T-helper 9 cell (primary cell): ENCODE measurements around the gene PFN2.
"Not testable (repeated sequence)": the region's sequence is repeated elsewhere in the genome, so short reads cannot be mapped to it uniquely, and the experiment has no call there.

Source experiments
- DNase-seq: peaks from one replicate; pipeline ENCODE4 v3.0.0-alpha.2; 2020
- total RNA-seq, 2 donors: gene quantifications; one replicate each; lab custom pipeline; 2026; lab: John Stamatoyannopoulos, UW

PFN2 gene, protein sequence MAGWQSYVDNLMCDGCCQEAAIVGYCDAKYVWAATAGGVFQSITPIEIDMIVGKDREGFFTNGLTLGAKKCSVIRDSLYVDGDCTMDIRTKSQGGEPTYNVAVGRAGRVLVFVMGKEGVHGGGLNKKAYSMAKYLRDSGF
- 6.7 to 8.7 reads per million in 2 donors for total RNA-seq

DNA sequence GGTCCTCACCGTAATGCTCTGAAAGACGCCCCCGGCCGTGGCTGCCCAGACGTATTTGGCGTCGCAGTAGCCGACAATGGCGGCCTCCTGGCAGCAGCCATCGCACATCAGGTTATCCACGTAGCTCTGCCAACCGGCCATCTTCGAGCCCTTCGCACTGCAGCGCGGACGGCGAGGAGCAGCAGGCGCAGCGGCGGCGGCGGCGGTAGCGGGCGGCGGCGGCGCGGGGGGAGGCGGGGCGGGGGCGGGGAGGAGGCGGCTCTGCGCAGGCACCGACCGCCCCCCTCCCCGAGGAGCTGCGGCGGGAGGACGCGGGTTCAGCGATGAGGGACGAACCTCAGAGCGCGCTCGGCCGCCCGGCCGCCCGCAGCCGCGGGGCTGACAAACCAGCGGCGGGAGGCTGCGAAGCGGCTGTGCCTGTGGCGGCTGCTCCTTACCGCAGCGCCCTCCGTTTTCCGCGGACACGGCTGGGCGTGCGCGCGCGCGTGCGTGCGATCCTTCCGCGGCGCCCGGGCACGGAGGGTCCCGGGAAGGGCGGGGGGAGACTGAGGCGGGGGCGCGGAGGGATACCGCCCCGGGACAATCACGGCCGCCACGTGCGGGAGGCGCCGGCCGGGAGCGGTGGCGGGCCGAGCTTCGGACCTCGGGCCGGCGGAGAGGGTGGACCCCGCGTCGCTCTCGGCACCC, at the start of gene PFN2:
Gene PFN2 (minus strand): TSS at position 180 of the 687 bp plus-strand sequence. CDS start 39 bp downstream, at position 141.
- DNase-seq = peak; percentile 54

DNA sequence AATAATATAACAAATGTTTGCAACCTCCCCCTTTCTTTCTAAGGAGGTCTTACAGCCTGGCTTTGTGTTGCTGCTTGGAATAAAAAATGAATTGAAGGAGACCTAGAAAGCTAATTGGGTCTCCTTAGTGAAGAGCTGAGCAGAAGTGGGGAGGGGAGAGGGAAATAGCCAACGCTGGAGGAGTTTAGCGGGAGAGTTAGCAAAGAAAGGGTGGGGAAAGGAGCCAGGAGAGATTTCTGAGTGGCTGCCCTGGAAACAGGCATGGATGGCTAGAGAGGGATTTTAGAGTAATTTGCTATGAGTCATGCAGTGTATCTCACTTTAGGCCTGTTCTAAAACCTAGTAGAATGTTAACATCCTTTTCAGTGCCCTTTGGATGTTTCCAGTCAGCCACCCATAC, 45.2 kb upstream of the PFN2 start:
- DNase-seq = no peak

DNA sequence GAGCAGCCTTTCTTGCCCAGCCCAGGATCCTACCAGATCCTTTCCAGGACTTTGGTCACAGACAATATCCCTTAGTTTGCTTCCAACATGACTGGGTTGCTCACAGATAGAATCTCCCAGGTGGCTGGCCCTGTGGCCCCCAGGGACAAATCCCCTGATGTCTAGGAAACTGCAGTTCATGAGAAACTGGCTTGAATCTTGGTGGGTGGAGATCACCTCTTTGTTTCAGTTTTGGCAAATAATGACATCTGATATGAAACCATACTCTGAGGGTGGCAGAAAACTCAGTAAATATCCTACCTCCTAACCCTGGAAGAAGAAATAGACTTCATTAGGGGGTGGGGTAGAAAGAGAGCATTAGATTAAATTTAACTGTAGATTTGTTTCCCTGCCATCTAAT, 44.1 kb upstream of the PFN2 start:
- no peak for DNase-seq

DNA sequence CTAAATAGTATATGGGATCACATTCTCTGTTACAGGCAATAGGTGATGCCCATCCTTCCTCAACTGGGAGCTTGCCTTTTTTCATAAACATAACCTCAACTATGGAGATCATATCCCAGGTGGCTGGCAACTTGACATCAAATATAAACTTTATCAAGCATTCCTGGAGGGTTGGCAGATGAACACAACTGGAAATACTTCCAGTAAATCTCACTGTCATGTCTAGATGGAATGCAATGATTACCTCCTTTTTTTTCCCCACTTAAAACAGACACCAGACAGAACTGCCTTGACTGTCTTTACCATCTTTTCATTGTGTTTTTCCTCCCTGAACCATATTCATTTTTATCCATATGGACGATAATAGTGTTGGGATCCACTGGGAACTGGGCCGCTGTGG, 43.1 kb upstream of the PFN2 start:
- no peak for DNase-seq

DNA sequence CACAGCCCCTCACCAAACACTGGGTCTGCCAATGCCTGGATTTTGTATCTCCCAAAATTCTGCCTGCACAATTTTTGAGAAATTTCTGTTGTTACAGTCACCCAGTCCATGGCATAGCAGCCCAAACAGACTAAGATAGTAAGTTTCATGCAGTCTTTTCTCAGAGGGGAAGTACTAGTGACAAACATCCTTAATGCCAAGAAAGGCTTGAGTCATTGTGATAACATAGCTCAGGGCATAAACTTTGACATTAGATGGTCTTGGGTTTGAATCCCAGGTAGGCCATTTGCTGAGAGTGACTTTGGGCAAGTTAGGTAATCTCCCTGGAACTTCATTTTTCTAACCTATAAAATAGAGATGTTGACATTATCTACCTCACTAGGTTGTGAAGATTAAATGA, 36.1 kb upstream of the PFN2 start:
- no peak for DNase-seq

DNA sequence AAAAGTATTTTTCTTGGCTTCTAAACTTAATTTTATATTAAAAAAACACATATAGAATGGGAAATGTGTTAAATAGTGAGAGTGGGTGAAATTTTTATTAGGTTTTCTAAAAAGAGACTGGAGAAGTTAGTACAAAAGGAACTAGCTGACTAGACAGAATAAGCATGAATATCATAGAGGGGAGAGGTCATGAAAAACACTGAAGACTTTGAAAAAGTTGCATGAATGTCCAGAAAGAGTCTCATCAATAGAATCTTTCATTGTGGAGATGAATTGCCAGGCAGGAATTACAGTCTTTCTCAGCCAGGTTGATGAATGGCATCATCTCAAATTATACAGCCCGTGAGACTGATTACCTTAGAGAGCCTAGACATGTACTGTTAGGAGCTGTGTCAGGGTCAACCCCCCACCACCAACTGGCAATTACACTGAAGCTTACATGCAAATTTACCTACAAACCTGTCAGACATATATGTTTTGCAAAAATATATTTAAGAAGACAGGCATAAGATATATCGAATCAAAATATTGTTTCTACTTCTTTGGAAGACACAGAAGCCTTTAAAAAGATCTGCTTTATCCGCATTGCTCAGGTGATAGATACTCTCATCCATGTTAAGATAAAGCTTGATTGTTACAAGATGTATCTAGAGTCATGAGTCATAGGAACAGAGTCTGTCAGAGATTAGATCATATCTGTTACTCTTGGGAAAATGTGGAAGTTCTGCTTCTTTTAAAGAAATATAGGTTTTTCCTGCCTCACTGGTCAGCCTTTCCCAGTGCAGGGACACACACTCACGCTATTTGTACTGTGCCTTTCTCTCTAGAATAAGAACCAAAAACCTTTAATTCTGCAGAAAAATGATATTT, 34.8 kb upstream of the PFN2 start:
- DNase-seq = no peak

DNA sequence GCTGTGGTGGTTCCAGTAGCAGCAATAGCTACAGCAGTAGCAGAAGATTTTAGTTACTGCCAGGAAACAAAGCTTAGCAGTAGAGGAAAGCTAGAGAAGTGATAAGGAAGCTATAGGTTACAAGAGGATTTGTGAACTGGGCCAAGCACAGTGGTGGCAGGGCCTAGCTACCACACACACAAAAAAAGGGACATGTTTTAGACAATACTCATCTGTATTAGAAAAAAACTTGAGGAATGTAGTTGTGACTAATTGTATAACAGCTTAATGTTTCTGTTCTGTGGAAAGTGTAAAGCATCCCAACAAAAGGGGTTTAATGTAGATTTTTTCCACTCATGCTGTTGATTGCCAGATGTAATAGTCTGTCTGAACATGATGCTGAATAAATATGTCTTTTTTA, 29.9 kb upstream of the PFN2 start:
- DNase-seq = no peak

DNA sequence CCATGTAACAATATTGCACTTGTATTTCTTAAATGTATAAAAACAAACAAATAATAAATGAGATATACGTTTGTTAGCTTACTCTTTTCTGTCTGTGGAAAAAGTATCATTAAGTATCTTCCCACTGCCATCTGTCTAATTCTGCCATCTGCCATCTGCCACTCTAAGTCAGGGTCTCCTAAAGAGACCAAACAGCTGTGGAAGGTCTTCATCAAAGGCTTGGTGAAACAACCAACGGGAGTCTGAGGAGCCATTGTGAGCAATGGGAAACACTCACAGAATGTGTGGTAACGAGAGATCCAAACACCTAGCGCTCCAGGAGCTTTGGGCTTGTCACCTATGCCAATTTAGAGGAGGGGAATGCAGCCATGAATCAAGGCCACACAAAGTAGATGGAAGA, 28.7 kb upstream of the PFN2 start:
- no peak for DNase-seq

DNA sequence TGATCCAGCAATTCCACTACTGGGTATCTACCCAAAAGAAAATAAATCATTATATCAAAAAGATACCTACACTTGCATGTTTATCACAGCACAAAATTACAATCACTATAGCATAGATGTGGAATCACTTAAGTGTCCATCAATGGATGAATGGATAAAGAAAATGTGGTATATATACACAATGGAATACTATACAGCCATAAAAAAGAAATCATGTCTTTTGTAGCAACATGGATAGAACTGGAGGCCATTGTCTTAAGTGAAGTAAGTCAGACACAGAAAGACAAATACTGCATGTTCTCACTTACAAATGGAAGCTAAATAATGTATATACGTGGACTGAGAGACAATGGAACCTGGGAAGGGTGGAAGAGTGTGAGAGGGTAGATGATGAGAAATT, 28.3 kb upstream of the PFN2 start:
- DNase-seq = no peak

DNA sequence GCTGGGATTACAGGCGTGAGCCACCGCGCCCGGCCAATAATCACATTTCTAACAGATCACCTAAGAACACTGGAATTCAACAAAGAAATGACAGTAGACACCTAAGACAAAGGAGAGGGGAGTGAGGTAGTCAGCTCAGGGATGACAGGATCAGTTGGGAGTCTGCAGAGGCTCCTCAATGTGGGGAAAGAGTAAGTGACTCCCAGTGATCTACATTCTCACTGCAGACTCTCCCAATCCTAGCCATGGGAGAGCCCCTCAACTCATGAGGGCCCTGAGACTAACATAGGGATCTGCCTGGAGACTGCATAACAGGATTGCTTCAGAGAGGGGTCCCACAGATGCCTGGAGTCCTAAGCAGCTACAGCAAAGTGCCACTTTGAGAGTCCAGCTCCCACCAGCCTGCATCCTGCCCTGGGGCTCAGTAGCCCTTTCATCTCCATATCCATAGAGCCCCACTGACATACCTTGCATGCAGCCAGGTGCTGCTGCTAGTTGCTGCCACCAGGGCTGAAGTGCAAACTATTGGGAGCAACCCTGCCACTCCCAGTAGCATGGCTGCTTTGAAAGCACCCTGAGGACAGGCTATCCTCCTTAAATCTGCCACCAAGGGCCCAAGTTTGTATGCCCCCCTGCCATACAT, 21.8 kb upstream of the PFN2 start:
- no peak for DNase-seq

DNA sequence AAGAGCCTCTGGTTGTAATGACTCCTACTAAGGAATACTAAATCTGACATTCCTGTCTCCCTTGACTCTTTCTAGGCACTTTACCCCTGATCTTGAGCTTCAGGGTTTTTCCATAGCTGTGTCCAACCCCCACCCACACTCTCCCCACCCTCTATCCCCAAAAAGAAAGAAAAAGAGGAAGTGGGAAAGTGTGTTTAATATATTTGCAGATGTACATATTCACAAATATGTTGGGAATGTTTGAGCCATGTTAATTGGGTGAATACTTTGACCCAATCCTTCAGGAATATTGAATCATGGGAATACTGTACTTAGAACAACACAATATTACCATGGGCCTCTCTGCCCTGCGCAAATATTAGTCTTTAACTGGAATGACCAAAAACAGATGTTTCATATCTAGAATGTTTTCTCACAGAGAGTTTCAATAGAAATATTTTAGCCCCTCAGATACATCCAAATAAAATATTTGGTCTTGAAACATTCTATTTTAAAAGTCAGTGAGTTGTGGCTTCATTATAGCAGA, 19.8 kb upstream of the PFN2 start:
- no peak for DNase-seq

DNA sequence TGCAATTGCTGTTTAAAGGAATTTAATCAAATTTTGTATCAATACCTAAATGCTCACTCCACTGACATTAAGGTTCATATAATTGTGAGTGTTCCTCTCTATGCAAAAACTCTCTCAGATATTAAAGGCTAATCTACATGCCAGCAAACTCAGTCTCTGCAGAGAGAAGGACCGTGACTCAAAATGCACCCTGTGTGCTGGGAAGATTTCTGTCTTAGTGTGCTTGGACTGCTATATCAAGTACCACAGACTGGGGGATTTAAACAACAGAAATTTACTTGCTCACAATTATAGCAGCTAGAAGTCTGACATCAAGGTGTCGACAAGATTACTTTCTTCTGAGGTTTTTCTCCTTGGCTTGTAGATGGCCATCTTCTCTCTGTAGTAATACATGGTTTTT, 18.6 kb upstream of the PFN2 start:
- DNase-seq = no peak

DNA sequence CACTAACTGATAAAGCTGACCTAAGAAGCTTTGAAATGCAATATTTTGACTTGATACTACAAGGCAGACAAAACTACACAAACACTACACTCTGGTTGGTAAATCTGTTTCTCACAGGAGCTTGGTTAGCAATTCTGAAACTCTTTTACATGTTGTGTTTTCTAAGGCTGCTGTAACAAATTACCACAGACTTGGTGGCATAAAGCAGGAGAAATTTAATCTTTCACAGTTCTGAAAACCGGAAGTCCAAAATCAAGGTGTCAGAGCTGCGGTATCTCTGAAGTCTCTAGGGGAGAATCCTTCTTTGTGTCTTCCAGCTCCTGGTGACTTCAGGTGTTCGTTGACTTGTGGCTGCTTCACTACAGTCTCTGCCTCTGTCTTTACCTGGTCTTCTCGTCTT, 12.9 kb upstream of the PFN2 start:
- no peak for DNase-seq

DNA sequence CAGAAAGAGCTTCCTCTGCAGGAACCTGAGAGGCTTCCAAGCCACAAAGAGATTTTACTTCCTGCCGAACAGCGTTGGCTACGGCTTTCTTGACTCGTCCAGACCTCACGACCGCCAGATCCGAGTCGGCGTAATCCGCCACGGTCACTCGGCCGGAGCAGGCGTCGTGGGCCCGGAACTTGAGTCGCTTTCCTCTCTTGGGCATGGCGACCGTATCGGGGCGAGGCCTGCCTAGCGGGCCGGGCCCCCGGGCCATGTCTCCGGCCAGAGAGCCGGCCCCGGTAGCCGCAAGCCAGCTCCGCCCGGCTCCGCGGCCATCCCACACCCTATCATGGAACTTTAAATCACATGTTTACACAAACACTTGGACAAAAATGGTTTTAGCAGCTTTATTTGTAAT, 12.4 kb upstream of the PFN2 start:
- DNase-seq = not testable (repeated sequence)

DNA sequence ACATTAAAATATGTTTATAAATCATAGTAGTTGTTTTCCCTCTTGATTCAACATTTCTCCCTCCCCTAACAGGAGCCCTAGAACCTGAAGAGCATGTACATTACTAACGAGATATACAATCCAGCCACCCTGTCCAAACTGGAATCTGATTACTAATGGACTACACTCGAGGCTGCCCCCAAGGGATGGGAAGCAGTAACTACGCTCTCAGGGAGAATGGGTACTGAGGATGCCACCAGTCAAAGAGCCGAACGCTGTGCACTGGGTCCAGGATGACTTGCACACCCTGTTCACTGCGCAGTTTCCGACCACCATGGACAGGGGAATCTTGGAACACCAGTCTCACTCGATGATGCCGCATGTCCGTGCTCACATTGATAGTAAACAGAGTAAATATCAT, 11.3 kb upstream of the PFN2 start:
- not testable (repeated sequence) for DNase-seq

DNA sequence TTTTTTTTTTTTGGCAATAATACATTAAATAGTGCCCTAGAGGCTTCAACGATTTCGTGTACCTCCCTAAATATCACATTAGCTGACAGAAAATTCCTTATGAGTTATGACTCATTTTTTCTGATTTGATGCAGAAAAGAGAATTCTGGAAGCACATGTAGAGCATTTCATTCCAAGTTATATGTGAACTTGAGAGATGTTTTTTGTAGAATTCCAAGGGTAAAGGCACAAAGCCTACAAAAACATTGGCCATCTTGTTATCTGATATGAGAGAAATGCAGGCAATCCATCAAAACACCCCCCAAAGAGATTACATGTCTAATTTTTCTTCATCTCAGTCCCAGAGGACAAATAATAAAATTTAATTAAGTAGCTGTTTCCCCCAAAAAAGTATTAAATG, 6.7 kb upstream of the PFN2 start:
- DNase-seq = no peak

DNA sequence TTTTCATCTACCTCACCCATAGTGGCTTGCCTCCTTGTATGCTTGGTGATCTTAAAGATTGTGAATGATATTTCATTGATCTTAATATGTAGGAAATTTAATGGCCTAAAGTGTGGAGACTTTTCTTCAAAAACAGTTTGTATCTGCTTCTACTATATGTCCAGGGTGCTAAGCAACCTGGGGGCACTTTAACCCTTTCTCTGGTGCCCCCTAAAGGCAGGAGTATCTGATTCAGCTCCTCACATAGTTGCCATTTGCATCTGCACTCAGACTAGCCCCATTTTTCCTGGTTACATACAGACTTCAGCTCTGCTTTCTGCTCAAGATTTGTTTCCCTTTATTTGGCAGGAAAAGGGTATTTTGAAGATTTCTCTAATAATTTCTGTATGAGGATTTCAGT, 5.2 kb upstream of the PFN2 start:
- DNase-seq = no peak

DNA sequence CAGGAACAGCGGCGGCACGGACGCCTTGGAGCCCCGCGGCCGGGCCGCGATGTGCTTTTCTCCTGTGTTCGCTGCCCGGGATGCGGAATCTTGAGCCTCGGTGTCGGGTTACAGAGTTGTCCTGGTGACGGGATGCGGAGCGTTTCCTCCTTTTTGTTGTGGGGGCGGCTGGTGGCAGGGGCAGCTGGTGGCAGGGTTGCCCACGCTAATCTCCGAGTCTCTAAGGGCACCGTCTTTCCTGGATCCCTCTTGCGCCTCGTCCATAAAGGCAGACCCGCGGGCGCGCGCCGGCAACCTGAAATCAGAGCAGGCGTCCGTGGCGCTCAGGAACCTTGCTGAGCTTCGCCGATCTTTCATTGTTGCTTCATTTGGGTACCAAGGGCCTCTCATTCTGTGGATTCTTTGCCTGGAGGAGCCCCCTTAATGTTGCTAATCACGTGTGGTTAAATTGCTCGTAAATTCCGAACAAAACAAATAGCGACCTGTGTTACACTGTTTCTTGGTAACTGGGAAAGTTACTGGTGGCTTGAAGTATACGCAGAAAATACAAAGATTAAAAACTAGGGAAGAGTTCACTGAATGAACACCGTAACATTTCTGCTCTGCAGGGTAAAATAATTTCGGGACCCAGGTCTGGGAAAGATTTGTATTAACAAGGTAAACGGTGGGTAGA, 844 bp upstream of the PFN2 start:
- DNase-seq = peak; percentile 20

DNA sequence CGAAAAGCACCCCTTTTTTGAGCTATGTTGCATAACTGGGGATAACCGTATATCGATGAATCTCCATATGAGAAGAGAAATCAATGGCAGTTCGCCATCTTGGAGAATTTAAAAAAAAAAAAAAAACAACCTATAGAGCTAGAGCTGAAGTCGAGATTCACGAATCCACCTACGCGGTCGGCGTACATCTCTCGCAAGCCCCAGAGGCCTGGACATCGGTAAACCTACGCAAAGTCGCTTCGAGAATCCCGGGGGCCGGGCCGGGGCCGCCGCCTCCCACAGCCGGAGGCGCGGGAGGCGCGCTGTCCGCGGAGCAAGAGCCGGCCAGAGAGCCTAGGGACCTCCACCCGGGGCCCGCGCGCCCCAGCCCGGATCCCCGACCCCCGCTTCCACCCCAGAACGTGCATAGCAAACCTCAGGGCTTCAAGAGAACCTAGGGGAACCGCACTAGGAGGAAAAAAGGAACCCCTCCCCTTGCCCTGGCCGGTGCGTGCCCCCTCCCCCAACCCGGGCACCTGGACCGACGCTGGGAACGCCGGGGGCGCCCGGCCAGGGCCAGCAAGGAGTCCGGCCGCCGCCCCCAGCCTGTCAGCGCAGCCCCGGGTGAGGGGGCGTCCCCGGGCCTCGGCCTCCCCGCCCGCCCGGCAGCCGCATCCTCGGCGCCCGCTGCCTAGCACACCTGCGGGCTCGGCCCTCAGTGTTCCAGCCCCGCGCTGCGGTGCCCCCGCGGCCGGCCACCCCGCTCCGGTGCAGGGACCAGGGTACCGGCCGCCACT, 567 bp downstream of the PFN2 start:
- DNase-seq = peak; percentile 68

DNA sequence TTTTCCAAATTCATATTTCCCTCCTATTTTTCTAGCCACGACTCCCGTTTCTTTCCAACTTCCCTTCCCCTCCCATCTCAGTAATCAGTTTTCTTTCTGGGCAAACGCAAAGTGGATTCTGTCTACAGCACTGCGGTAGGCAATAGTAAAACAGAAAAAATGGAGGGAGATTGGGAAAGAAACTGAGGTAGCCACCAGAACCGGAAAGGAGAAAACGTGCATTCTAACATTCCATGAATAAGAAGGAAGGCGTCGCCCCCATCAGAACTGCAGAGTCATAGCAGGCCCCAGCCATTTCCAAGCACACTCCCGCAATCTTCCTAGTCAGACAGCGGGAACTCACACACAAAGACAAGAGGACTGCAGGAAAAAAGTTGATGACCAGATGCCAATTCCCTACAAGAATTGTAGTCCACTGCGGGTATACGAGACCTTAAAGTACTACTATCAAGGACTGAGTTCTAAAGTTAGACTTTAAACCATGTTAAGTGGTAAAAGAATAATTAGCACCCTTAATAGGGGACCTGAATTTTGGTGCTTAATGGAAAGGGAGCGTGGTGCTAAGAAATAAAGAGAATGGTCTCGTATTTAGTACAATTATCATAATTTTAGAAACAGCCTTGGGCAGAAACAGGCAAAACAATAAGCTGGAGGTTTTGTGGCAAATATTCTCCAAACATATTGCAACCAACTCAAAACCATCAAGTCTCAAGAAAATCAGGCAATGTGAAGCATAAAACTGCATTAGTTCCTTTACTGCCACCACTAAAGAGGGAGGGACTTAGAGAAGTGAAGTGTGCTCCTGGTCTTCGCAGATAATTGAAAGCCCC, 1.4 kb downstream of the PFN2 start:
- no peak for DNase-seq

DNA sequence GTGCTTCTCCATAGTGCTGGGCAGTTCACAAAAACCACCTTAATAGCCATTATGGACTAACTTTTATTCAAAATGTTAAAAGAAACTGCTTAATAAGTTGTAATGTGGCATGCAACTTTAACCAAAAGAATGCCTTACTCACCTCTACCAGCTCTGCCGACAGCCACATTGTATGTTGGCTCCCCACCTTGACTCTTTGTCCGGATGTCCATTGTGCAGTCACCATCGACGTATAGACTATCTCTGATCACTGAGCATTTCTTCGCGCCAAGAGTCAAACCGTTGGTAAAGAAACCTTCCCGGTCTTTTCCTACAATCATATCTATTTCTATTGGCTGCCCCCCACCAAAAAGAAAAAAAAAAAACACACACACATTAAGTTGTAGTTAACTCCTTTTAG, 2.5 kb downstream of the PFN2 start:
- DNase-seq = no peak
